Measurements from ENCODE around the gene PRKACA. TPM values are rescaled to one million over a fixed set of nuclear protein-coding genes. Genes with fewer than 3 reads are reported as not detected.

PRKACA gene
- total and polyA plus RNA-seq, 7 donors = 33.6 to 59.1 (median 36.6) TPM

GRCh38 chr19:14115756-14116155 lies 1.8 kb downstream of the PRKACA start:
- no peaks in the 10 kb centered on the region for H3K36me3 ChIP-seq
- DNase-seq = no peak
- H3K4me1 ChIP-seq = peaks cover 0 to 80% (median 74%) of the 10 kb centered on the region in 4 donors
- TF ChIP-seq CTCF (IDR thresholded peaks at IDR 0.05) (no peak), EP300 (IDR thresholded peaks at IDR 0.05) (no peak), POLR2A (IDR thresholded peaks at IDR 0.05) (no peak), POLR2AphosphoS5 (IDR thresholded peaks at IDR 0.05) (no peak)
- 87 to 88% methylated on average over 5 of the region's 5 CpGs for WGBS, 2 donors
- H3K4me3 ChIP-seq = no peak overlapping the region
- no peaks in the 10 kb centered on the region for H3K27me3 ChIP-seq
- peak overlapping the region; percentile 87 to 100 (median 96) for H3K27ac ChIP-seq
- no peaks in the 10 kb centered on the region for H3K9me3 ChIP-seq
- intact Hi-C loops (cut with DNase I) = loop anchor here (1.0 to 2.0 kb wide), 2 partner anchors 21 to 25 kb away; partner anchors contain the start of gene SAMD1

GRCh38 chr19:14114854-14115253 lies 2.7 kb downstream of the PRKACA start:
- Histone ChIP-seq H3K4me1 (peaks cover 0 to 88% (median 73%) of the 10 kb centered on the region in 4 donors), H3K9me3 (no peaks in the 10 kb centered on the region), H3K36me3 (no peaks in the 10 kb centered on the region), H3K27me3 (no peaks in the 10 kb centered on the region), H3K27ac (peak overlapping the region; percentile 87 to 100 (median 96)), H3K4me3 (no peak overlapping the region)
- TF ChIP-seq POLR2AphosphoS5 (IDR thresholded peaks at IDR 0.05) (no peak), EP300 (IDR thresholded peaks at IDR 0.05) (no peak), CTCF (IDR thresholded peaks at IDR 0.05) (peak in 3 of 4 experiments; percentile 56 to 63 (median 60)), POLR2A (IDR thresholded peaks at IDR 0.05) (no peak)
- 25 to 29% methylated on average over 9 of the region's 9 CpGs for WGBS, 2 donors
- peak; percentile 76 for DNase-seq
- intact Hi-C loops (cut with DNase I) = loop anchor here (1.0 to 2.0 kb wide), 2 partner anchors 21 to 24 kb away; partner anchors contain the start of gene SAMD1

GRCh38 chr19:14114439-14114838 lies 3.1 kb downstream of the PRKACA start:
- no peak for DNase-seq
- H3K36me3 ChIP-seq = no peaks in the 10 kb centered on the region
- intact Hi-C loops (cut with DNase I) = loop anchor here (2.0 kb wide), 1 partner anchor 24 kb away; the partner anchor contains the start of gene SAMD1
- peak overlapping the region; percentile 87 to 100 (median 96) for H3K27ac ChIP-seq
- peaks cover 0 to 84% (median 69%) of the 10 kb centered on the region in 4 donors for H3K4me1 ChIP-seq
- H3K4me3 ChIP-seq = no peak overlapping the region
- TF ChIP-seq POLR2AphosphoS5 (IDR thresholded peaks at IDR 0.05) = no peak
- no peak for TF ChIP-seq CTCF (IDR thresholded peaks at IDR 0.05)
- TF ChIP-seq POLR2A (IDR thresholded peaks at IDR 0.05) = no peak
- no peak for TF ChIP-seq EP300 (IDR thresholded peaks at IDR 0.05)
- WGBS, 2 donors = 90 to 93% methylated on average over 7 of the region's 7 CpGs
- H3K9me3 ChIP-seq = no peaks in the 10 kb centered on the region
- H3K27me3 ChIP-seq = no peaks in the 10 kb centered on the region

GRCh38 chr19:14113762-14114414 lies 3.7 kb downstream of the PRKACA start:
- Histone ChIP-seq H3K4me3 (no peak overlapping the region), H3K36me3 (no peaks in the 10 kb centered on the region), H3K27me3 (no peaks in the 10 kb centered on the region), H3K4me1 (peaks cover 0 to 84% (median 63%) of the 10 kb centered on the region in 4 donors), H3K27ac (peak overlapping the region; percentile 87 to 100 (median 96)), H3K9me3 (no peaks in the 10 kb centered on the region)
- no peak for DNase-seq
- intact Hi-C loops (cut with DNase I) = loop anchor here (2.0 kb wide), 2 partner anchors 23 to 41 kb away; partner anchors contain the start of genes MISP3 and SAMD1
- WGBS, 2 donors = 83 to 87% methylated on average over 18 of the region's 18 CpGs
- TF ChIP-seq CTCF (IDR thresholded peaks at IDR 0.05) (no peak), POLR2AphosphoS5 (IDR thresholded peaks at IDR 0.05) (no peak), POLR2A (IDR thresholded peaks at IDR 0.05) (no peak), EP300 (IDR thresholded peaks at IDR 0.05) (no peak)
